ENCODE results near the gene CDH12. TPM values are rescaled to one million over a fixed set of nuclear protein-coding genes. Genes with fewer than 3 reads are reported as not detected.
"Not testable (repeated sequence)": the region's sequence is repeated elsewhere in the genome, so short reads cannot be mapped to it uniquely, and the experiment has no call there.

CDH12 gene
- total RNA-seq, 1 experiment from 2014 or later = not detected

- peaks cover 4% of the 10 kb centered on the region; the same call in 1 of the 2 replicates for H3K9me3 ChIP-seq (replicated peaks)
- H3K4me3 ChIP-seq = no peak overlapping the region
- no peaks in the 10 kb centered on the region for H3K36me3 ChIP-seq
- no peaks in the 10 kb centered on the region for H3K4me1 ChIP-seq (replicated peaks)
- DNase-seq (ENCODE audit: low read depth in 1 of 2, low spot score in 2 of 2) = no peak
- no peak overlapping the region for H3K27ac ChIP-seq
- no peaks in the 10 kb centered on the region for H3K27me3 ChIP-seq (replicated peaks)
These were observed 241.8 kb downstream of the CDH12 start for GRCh38 chr5:22611327-22611726.

- H3K36me3 ChIP-seq; H3K27me3 ChIP-seq (replicated peaks); H3K9me3 ChIP-seq (replicated peaks); DNase-seq (ENCODE audit: low read depth in 1 of 2, low spot score in 2 of 2); H3K27ac ChIP-seq; H3K4me1 ChIP-seq (replicated peaks); H3K4me3 ChIP-seq: not testable (repeated sequence)
These were observed 245.6 kb downstream of the CDH12 start for GRCh38 chr5:22607498-22607897.

GRCh38 chr5:22605473-22605872 lies 247.7 kb downstream of the CDH12 start:
- DNase-seq (ENCODE audit: low read depth in 1 of 2, low spot score in 2 of 2) = no peak
- H3K36me3 ChIP-seq = no peaks in the 10 kb centered on the region
- no peaks in the 10 kb centered on the region for H3K27me3 ChIP-seq (replicated peaks)
- no peak overlapping the region for H3K4me3 ChIP-seq
- H3K9me3 ChIP-seq (replicated peaks) = peaks cover 6% of the 10 kb centered on the region; the same call in 1 of the 2 replicates
- H3K4me1 ChIP-seq (replicated peaks) = no peaks in the 10 kb centered on the region
- H3K27ac ChIP-seq = no peak overlapping the region

- no peak for DNase-seq (ENCODE audit: low read depth in 1 of 2, low spot score in 2 of 2)
- Histone ChIP-seq H3K4me1 (replicated peaks) (no peaks in the 10 kb centered on the region), H3K36me3 (no peaks in the 10 kb centered on the region), H3K4me3 (no peak overlapping the region), H3K9me3 (replicated peaks) (peaks cover 6% of the 10 kb centered on the region; the same call in 1 of the 2 replicates), H3K27ac (no peak overlapping the region), H3K27me3 (replicated peaks) (no peaks in the 10 kb centered on the region)
These were observed 248.4 kb downstream of the CDH12 start for GRCh38 chr5:22604711-22605110.

GRCh38 chr5:22598796-22599195 lies 254.3 kb downstream of the CDH12 start:
- H3K9me3 ChIP-seq (replicated peaks) = no peaks in the 10 kb centered on the region
- no peaks in the 10 kb centered on the region for H3K4me1 ChIP-seq (replicated peaks)
- DNase-seq (ENCODE audit: low read depth in 1 of 2, low spot score in 2 of 2) = no peak
- H3K4me3 ChIP-seq = no peak overlapping the region
- no peak overlapping the region for H3K27ac ChIP-seq
- no peaks in the 10 kb centered on the region for H3K36me3 ChIP-seq
- H3K27me3 ChIP-seq (replicated peaks) = no peaks in the 10 kb centered on the region

- Histone ChIP-seq H3K36me3 (no peaks in the 10 kb centered on the region), H3K4me1 (replicated peaks) (no peaks in the 10 kb centered on the region), H3K9me3 (replicated peaks) (no peaks in the 10 kb centered on the region; the same call in 1 of the 2 replicates), H3K4me3 (no peak overlapping the region), H3K27me3 (replicated peaks) (no peaks in the 10 kb centered on the region), H3K27ac (no peak overlapping the region)
- DNase-seq (ENCODE audit: low read depth in 1 of 2, low spot score in 2 of 2) = no peak
These were observed 256.7 kb downstream of the CDH12 start for GRCh38 chr5:22596404-22596970.

- Histone ChIP-seq H3K27ac (no peak overlapping the region), H3K4me3 (no peak overlapping the region), H3K4me1 (replicated peaks) (no peaks in the 10 kb centered on the region), H3K27me3 (replicated peaks) (no peaks in the 10 kb centered on the region), H3K36me3 (no peaks in the 10 kb centered on the region), H3K9me3 (replicated peaks) (no peaks in the 10 kb centered on the region; the same call in 1 of the 2 replicates)
- no peak for DNase-seq (ENCODE audit: low read depth in 1 of 2, low spot score in 2 of 2)
These were observed 258.7 kb downstream of the CDH12 start for GRCh38 chr5:22594491-22594890.

- DNase-seq (ENCODE audit: low read depth in 1 of 2, low spot score in 2 of 2) = no peak
- no peaks in the 10 kb centered on the region for H3K4me1 ChIP-seq (replicated peaks)
- no peak overlapping the region for H3K4me3 ChIP-seq
- H3K27me3 ChIP-seq (replicated peaks) = no peaks in the 10 kb centered on the region
- H3K27ac ChIP-seq = no peak overlapping the region
- no peaks in the 10 kb centered on the region; the same call in 1 of the 2 replicates for H3K9me3 ChIP-seq (replicated peaks)
- no peaks in the 10 kb centered on the region for H3K36me3 ChIP-seq
These were observed 259.6 kb downstream of the CDH12 start for GRCh38 chr5:22593592-22593991.

- Histone ChIP-seq H3K27me3 (replicated peaks) (no peaks in the 10 kb centered on the region), H3K9me3 (replicated peaks) (no peaks in the 10 kb centered on the region; the same call in 1 of the 2 replicates), H3K4me1 (replicated peaks) (no peaks in the 10 kb centered on the region), H3K36me3 (no peaks in the 10 kb centered on the region), H3K4me3 (no peak overlapping the region), H3K27ac (no peak overlapping the region)
- DNase-seq (ENCODE audit: low read depth in 1 of 2, low spot score in 2 of 2) = no peak
These were observed 261.7 kb downstream of the CDH12 start for GRCh38 chr5:22591461-22591860.

GRCh38 chr5:22590677-22591268 lies 262.4 kb downstream of the CDH12 start:
- no peak overlapping the region for H3K27ac ChIP-seq
- DNase-seq (ENCODE audit: low read depth in 1 of 2, low spot score in 2 of 2) = no peak
- no peaks in the 10 kb centered on the region for H3K36me3 ChIP-seq
- H3K9me3 ChIP-seq (replicated peaks) = no peaks in the 10 kb centered on the region; the same call in 1 of the 2 replicates
- no peaks in the 10 kb centered on the region for H3K4me1 ChIP-seq (replicated peaks)
- H3K4me3 ChIP-seq = no peak overlapping the region
- H3K27me3 ChIP-seq (replicated peaks) = no peaks in the 10 kb centered on the region

GRCh38 chr5:22577711-22578110 lies 275.4 kb downstream of the CDH12 start:
- no peak for DNase-seq (ENCODE audit: low read depth in 1 of 2, low spot score in 2 of 2)
- H3K9me3 ChIP-seq (replicated peaks) = 0 out of 2 replicates have a peak, but pooled peaks cover 4% of the 10 kb centered on the region

GRCh38 chr5:22577006-22577405 lies 276.1 kb downstream of the CDH12 start:
- Histone ChIP-seq H3K9me3 (replicated peaks) (0 out of 2 replicates have a peak, but pooled peaks cover 4% of the 10 kb centered on the region), H3K27ac (no peak overlapping the region), H3K4me3 (no peak overlapping the region), H3K36me3 (no peaks in the 10 kb centered on the region), H3K4me1 (replicated peaks) (no peaks in the 10 kb centered on the region), H3K27me3 (replicated peaks) (no peaks in the 10 kb centered on the region)
- no peak for DNase-seq (ENCODE audit: low read depth in 1 of 2, low spot score in 2 of 2)

More at GRCh38 chr5:22577711-22578110, 275.4 kb downstream of the CDH12 start:
- Histone ChIP-seq H3K4me3 (no peak overlapping the region), H3K27ac (no peak overlapping the region), H3K4me1 (replicated peaks) (no peaks in the 10 kb centered on the region), H3K27me3 (replicated peaks) (no peaks in the 10 kb centered on the region), H3K36me3 (no peaks in the 10 kb centered on the region)

- Histone ChIP-seq H3K9me3 (replicated peaks) (no peaks in the 10 kb centered on the region), H3K4me1 (replicated peaks) (no peaks in the 10 kb centered on the region), H3K27me3 (replicated peaks) (no peaks in the 10 kb centered on the region), H3K36me3 (no peaks in the 10 kb centered on the region), H3K4me3 (no peak overlapping the region), H3K27ac (no peak overlapping the region)
- DNase-seq (ENCODE audit: low read depth in 1 of 2, low spot score in 2 of 2) = no peak
These were observed 280.2 kb downstream of the CDH12 start for GRCh38 chr5:22572941-22573340.

- no peaks in the 10 kb centered on the region for H3K4me1 ChIP-seq (replicated peaks)
- no peaks in the 10 kb centered on the region for H3K27me3 ChIP-seq (replicated peaks)
- H3K9me3 ChIP-seq (replicated peaks) = 0 out of 2 replicates have a peak, but pooled peaks cover 3% of the 10 kb centered on the region
- no peak for DNase-seq (ENCODE audit: low read depth in 1 of 2, low spot score in 2 of 2)
- H3K4me3 ChIP-seq = no peak overlapping the region
- H3K36me3 ChIP-seq = no peaks in the 10 kb centered on the region
- H3K27ac ChIP-seq = no peak overlapping the region
These were observed 285.2 kb downstream of the CDH12 start for GRCh38 chr5:22567983-22568382.
